NB4 (cell line): Measurements from ENCODE around the gene ADAMTS13.

Experiments
- POLR2A ChIP-seq: IDR thresholded peaks from 2 replicates; pipeline ENCODE4 v1.6.1; 2011; ENCODE audit warnings: mild to moderate bottlenecking; ENCODE audit not compliant: insufficient read length; ENCODE audit errors: extremely low read depth
- TF ChIP-seq, protein P1 (sequence below): IDR thresholded peaks from one replicate; pipeline ENCODE4 v1.5.1; 2012; ENCODE audit warnings: low read depth, low read length
- TF ChIP-seq, protein P2 (sequence below): IDR thresholded peaks from 2 replicates; pipeline ENCODE4 v1.6.1; 2011; ENCODE audit warnings: low read depth, low read length

DNA sequence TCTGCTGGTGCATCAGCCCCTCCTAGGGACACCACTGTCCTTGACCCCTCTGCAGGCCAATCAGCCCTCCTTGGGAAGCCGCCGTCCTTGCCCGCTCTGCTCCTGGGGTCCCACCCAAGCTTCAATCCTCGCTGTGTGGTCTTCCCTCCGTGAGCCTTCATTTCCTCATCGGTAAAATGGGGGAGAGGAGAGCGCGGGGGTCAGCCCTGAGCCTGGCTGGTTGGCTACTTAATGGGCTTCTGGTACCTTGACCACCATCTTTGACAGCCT lies 69.4 kb downstream of the ADAMTS13 start:
- TF ChIP-seq, protein P1, sequence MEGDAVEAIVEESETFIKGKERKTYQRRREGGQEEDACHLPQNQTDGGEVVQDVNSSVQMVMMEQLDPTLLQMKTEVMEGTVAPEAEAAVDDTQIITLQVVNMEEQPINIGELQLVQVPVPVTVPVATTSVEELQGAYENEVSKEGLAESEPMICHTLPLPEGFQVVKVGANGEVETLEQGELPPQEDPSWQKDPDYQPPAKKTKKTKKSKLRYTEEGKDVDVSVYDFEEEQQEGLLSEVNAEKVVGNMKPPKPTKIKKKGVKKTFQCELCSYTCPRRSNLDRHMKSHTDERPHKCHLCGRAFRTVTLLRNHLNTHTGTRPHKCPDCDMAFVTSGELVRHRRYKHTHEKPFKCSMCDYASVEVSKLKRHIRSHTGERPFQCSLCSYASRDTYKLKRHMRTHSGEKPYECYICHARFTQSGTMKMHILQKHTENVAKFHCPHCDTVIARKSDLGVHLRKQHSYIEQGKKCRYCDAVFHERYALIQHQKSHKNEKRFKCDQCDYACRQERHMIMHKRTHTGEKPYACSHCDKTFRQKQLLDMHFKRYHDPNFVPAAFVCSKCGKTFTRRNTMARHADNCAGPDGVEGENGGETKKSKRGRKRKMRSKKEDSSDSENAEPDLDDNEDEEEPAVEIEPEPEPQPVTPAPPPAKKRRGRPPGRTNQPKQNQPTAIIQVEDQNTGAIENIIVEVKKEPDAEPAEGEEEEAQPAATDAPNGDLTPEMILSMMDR: no peak
- TF ChIP-seq POLR2A: no peak
- TF ChIP-seq, protein P2, sequence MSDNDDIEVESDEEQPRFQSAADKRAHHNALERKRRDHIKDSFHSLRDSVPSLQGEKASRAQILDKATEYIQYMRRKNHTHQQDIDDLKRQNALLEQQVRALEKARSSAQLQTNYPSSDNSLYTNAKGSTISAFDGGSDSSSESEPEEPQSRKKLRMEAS: no peak
